Fibroblast of skin of right quadriceps (primary cell): ENCODE results near the gene HEBP2.

Experiments
- DNase-seq: peaks from one replicate; pipeline ENCODE4 v3.0.0-alpha.2; 2013

HEBP2 gene

GRCh38 chr6:138455746-138456400 is 51.9 kb downstream of the HEBP2 start:
- peak; percentile 40 for DNase-seq

- no peak for DNase-seq
These were observed 52.4 kb downstream of the HEBP2 start for GRCh38 chr6:138456401-138456790.

GRCh38 chr6:138461647-138462046 is 57.6 kb downstream of the HEBP2 start:
- no peak for DNase-seq

- no peak for DNase-seq
These were observed 60.1 kb downstream of the HEBP2 start for GRCh38 chr6:138464085-138464484.

GRCh38 chr6:138465007-138465645 is 61.1 kb downstream of the HEBP2 start:
- DNase-seq = peak; percentile 96

GRCh38 chr6:138467901-138468300 is 63.9 kb downstream of the HEBP2 start:
- DNase-seq = no peak

- DNase-seq = peak; percentile 22
These were observed 64.4 kb downstream of the HEBP2 start for GRCh38 chr6:138468320-138469015.
